Activated CD8-positive, alpha-beta memory T cell treated with anti-CD3 and anti-CD28 coated beads, Interleukin-2, amount 10 ng/mL, durations not matched to agents 7 days and 5 days (primary cell): Measurements from ENCODE around the gene C11orf87. TPM values are rescaled to one million over a fixed set of nuclear protein-coding genes. Genes with fewer than 3 reads are reported as not detected.

Experiments
- ATAC-seq: fragments of 150-1000 bp; cut with Tn5 transposase; one replicate; pipeline ENCODE4 v1.10.0; 2021; ENCODE audit warnings: moderate library complexity
- CTCF ChIA-PET: fragments of 350-600 bp; sonication (Branson Sonifier 250); formaldehyde crosslinking; loops from one replicate; lab custom pipeline; 2021; ENCODE audit warnings: antibody characterized with exemption; lab: Charles Lee
- DNase-seq: peaks from one replicate; pipeline ENCODE4 v3.0.0-alpha.2; 2020
- H3K27ac Mint-ChIP-seq: one replicate; pipeline ENCODE4 v1.8.0; 2021; ENCODE audit warnings: mild to moderate bottlenecking, mixed read lengths
- H3K27me3 Mint-ChIP-seq: one replicate; pipeline ENCODE4 v1.8.0; 2021; ENCODE audit warnings: mixed read lengths
- H3K36me3 Mint-ChIP-seq: one replicate; pipeline ENCODE4 v1.8.0; 2021; ENCODE audit warnings: mild to moderate bottlenecking, mixed read lengths
- H3K4me1 Mint-ChIP-seq: one replicate; pipeline ENCODE4 v1.8.0; 2021; ENCODE audit warnings: mixed read lengths
- H3K4me3 Mint-ChIP-seq: one replicate; pipeline ENCODE4 v1.8.0; 2021; ENCODE audit warnings: mild to moderate bottlenecking, moderate library complexity, mixed read lengths
- H3K9me3 Mint-ChIP-seq: one replicate; pipeline ENCODE4 v1.8.0; 2022; ENCODE audit warnings: low read depth, mixed read lengths
- total RNA-seq, 2 experiments: library from RNA; stranded (reverse); gene quantifications; one replicate each; pipeline ENCODE4 v1.2.3, GENCODE V29; 2021

The C11orf87 gene
- total RNA-seq, 2 experiments from 2014 or later = not detected

DNA sequence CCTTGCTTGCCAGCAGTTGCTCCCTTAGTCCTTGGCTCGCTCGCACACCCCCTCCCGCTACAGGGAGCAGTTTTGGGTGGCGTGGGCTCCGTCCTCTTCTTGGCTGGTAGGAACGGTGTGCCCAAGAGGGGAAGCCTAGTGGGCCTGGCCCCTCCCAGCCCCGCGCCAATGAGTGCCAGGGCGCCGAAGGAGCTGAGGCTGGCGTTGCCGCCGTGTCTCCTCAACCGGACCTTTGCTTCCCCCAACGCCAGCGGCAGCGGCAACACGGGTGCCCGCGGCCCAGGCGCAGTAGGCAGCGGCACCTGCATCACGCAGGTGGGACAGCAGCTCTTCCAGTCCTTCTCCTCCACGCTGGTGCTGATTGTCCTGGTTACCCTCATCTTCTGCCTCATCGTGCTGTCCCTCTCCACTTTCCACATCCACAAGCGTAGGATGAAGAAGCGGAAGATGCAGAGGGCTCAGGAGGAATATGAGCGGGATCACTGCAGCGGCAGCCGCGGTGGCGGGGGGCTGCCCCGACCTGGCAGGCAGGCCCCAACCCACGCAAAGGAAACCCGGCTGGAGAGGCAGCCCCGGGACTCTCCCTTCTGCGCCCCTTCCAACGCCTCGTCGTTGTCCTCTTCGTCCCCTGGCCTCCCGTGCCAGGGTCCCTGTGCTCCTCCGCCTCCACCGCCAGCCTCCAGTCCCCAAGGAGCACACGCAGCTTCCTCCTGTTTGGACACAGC lies 1.6 kb downstream of the C11orf87 start:
- H3K9me3 Mint-ChIP-seq = no peaks in the 10 kb centered on the region
- no peaks in the 10 kb centered on the region for H3K4me1 Mint-ChIP-seq
- ATAC-seq (no peak), DNase-seq (no peak)
- H3K4me3 Mint-ChIP-seq = no peak overlapping the region
- CTCF ChIA-PET = no interaction called here
- no peak overlapping the region for H3K27ac Mint-ChIP-seq
- H3K36me3 Mint-ChIP-seq = no peaks in the 10 kb centered on the region
- H3K27me3 Mint-ChIP-seq = peaks cover 26% of the 10 kb centered on the region

DNA sequence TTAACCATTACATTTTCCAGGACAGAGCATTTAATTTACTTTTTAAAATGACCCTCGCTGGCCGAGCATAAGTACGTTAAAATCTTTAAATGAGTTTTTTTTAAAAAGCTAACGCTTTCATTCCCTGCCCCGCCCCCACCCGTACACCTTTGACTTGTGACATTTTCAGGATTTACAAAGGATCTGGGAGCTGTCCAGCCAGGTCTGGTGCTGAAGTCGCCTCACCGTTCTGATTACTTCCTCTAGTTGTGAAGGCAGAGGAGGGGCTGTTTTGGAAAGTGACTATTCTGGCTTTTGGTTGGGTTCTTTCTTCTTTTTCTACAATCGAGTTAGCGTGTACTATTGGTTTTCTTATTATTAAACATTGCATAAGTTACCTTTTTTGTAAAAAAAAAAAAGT lies 2.9 kb downstream of the C11orf87 start:
- Mint-ChIP-seq H3K9me3 (no peaks in the 10 kb centered on the region), H3K27ac (no peak overlapping the region), H3K4me3 (no peak overlapping the region), H3K4me1 (no peaks in the 10 kb centered on the region), H3K36me3 (no peaks in the 10 kb centered on the region), H3K27me3 (peaks cover 26% of the 10 kb centered on the region)
- CTCF ChIA-PET = no interaction called here
- no peak for DNase-seq
- ATAC-seq = no peak

DNA sequence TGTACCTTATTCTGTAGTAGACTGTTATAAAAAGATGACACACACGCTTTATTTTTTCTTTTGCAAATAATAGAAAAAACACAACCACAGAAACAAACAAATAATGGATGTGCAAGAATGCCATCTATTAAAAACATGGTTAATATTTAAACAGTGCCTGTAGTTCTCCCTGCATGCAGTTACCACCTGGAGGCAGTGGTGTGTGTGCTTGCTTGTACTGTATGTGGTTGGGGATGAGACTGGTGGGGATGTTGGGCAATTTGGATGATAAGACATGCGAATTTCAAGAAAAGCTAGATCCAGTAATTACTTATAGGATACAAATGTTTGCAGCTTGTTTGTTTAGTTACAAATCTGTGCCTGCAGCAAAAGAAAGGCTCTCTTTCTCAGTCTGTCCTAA lies 3.6 kb downstream of the C11orf87 start:
- no peak for ATAC-seq
- Mint-ChIP-seq H3K27me3 (peaks cover 26% of the 10 kb centered on the region), H3K27ac (no peak overlapping the region), H3K36me3 (no peaks in the 10 kb centered on the region), H3K9me3 (no peaks in the 10 kb centered on the region), H3K4me3 (no peak overlapping the region), H3K4me1 (no peaks in the 10 kb centered on the region)
- no peak for DNase-seq
- CTCF ChIA-PET = no interaction called here

DNA sequence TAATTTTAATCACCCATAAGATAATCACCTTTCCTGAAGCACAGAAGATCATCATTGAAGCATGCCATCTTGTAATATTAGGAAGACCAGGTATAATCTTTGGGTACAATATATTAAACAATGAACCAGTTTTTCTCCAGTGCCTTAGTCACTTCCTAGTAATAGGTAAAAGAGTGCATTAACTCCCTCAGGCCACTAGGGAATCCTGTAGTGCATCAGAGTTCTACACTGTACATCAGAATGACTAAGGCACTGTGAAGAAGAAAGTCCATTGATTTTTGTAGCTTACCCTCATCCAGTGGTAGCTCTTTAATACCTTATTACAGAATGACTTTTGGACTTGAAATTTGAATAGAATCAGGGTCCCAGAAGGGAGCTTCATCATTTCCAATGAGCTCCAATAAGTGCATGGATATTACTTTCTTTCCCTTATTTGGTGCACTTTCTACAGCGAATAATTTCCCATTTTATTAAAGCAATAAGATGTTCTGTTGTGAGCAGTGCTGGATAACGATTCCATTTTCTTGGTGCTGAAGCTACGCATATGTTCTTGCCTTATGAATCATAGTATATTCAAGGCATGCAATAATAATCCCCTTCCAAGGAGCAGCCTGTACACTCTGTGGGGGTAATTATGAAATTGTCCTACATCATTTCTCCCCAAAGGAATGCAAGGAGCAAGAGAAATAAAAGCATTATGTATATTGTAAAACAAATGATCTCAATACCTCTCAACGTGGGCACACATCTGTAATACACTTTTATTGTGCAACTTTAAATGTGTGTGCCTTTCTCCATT lies 4.7 kb downstream of the C11orf87 start:
- Mint-ChIP-seq H3K27me3 (peaks cover 17% of the 10 kb centered on the region), H3K36me3 (no peaks in the 10 kb centered on the region), H3K4me3 (no peak overlapping the region), H3K9me3 (no peaks in the 10 kb centered on the region), H3K4me1 (no peaks in the 10 kb centered on the region), H3K27ac (no peak overlapping the region)
- CTCF ChIA-PET = no interaction called here
- DNase-seq (no peak), ATAC-seq (no peak)

DNA sequence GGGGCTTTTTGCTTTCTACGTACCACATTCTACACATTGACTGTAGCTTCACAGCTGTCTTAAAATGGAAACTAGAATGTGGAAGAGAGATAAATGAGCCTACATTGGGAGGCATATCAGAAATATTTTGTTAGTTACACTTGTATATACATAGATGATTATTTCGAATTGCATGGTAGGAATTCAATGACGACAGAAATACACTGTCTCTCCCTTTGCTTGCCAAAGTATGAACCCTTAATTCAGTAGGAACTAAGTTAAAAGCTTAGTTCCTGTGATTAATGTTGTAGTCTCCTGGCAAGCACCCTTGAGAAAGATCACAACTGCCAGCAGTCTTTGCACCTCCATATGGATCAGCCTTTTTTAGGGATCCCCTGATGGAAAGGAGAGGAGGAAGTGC lies 10.1 kb downstream of the C11orf87 start:
- CTCF ChIA-PET = no interaction called here
- no peaks in the 10 kb centered on the region for H3K4me1 Mint-ChIP-seq
- ATAC-seq = no peak
- no peak overlapping the region for H3K27ac Mint-ChIP-seq
- H3K36me3 Mint-ChIP-seq = no peaks in the 10 kb centered on the region
- no peaks in the 10 kb centered on the region for H3K27me3 Mint-ChIP-seq
- no peaks in the 10 kb centered on the region for H3K9me3 Mint-ChIP-seq
- H3K4me3 Mint-ChIP-seq = no peak overlapping the region
- no peak for DNase-seq

DNA sequence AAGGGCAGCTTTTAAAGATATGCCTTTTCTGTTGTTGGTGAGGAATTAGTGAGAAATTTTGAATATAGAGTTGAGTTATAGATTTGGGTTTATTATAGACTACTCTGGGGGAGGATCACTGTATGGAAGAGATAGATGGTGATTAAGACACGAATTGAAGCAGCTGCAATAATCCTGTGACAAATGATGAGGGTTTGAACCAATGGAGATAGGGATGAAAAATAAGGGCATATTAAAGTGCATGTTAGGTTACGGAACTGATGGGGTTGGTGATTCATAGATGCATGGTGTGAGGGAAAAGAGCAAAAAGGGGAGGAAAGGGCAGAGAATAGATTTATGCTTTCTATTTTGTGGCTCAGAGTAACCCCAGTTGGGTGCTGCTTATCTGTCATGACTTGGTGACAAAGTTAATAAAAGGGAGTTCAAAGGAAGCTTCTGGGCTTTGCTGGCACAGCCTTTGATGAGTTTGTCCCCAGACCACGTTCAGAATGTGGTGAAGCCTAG lies 11.8 kb downstream of the C11orf87 start:
- ATAC-seq (no peak), DNase-seq (no peak)
- H3K36me3 Mint-ChIP-seq = no peaks in the 10 kb centered on the region
- CTCF ChIA-PET = no interaction called here
- no peaks in the 10 kb centered on the region for H3K9me3 Mint-ChIP-seq
- no peaks in the 10 kb centered on the region for H3K27me3 Mint-ChIP-seq
- H3K27ac Mint-ChIP-seq = no peak overlapping the region
- H3K4me3 Mint-ChIP-seq = no peak overlapping the region
- H3K4me1 Mint-ChIP-seq = no peaks in the 10 kb centered on the region

DNA sequence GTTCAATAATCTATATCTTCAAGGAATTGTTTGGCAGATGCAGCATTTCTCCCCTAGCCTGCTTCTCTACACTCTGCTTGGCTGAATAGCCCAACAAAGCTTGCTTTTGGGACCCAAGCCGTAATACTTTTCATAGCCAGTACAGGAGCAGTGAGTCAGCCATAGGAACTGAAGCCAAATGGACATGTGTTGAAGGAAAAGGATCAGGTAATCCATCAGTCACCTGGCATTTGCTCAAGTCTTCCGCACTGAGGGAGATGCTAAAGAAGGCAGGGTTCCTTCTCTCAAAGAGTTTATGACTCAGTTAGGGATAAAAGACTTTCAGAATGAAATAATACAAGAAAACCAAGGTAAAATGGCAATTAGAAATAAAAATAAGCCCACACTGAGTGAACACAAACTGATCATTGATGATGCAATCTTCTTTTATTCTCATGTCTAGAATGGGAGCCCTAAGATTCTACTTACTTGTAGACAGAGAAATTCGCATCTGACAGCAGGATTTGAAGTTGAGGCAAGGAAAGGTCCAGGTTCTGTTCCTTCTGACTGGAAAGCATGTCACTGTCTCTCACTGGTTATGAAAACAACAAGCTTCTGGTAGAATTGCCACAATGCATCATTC lies 13.2 kb downstream of the C11orf87 start:
- CTCF ChIA-PET = no interaction called here
- no peaks in the 10 kb centered on the region for H3K9me3 Mint-ChIP-seq
- DNase-seq (no peak), ATAC-seq (no peak)
- H3K4me3 Mint-ChIP-seq = no peak overlapping the region
- no peaks in the 10 kb centered on the region for H3K4me1 Mint-ChIP-seq
- H3K36me3 Mint-ChIP-seq = no peaks in the 10 kb centered on the region
- no peak overlapping the region for H3K27ac Mint-ChIP-seq
- H3K27me3 Mint-ChIP-seq = no peaks in the 10 kb centered on the region

DNA sequence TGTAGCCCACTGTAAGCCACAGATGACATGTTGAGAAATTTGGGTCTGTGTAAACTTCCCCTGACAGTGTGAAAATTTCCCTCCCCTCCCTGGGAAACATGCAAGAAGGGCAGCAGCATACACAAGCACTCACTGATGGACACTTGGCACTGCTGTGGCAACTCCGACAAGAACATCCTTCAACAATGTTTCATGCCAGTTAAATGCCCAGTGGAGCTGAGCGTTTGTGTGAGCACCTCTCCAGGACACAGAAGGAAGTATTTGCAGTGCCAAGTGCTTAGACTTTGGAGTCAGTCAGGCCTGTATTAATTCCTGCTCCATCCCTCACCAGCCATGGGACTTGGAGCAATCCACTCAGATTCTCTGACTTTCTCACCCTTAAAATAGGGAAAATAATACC lies 17.7 kb downstream of the C11orf87 start:
- DNase-seq (no peak), ATAC-seq (no peak)
- Mint-ChIP-seq H3K27me3 (no peaks in the 10 kb centered on the region), H3K36me3 (no peaks in the 10 kb centered on the region), H3K27ac (no peak overlapping the region), H3K9me3 (peaks cover 3% of the 10 kb centered on the region), H3K4me1 (no peaks in the 10 kb centered on the region), H3K4me3 (no peak overlapping the region)
- CTCF ChIA-PET = no interaction called here

DNA sequence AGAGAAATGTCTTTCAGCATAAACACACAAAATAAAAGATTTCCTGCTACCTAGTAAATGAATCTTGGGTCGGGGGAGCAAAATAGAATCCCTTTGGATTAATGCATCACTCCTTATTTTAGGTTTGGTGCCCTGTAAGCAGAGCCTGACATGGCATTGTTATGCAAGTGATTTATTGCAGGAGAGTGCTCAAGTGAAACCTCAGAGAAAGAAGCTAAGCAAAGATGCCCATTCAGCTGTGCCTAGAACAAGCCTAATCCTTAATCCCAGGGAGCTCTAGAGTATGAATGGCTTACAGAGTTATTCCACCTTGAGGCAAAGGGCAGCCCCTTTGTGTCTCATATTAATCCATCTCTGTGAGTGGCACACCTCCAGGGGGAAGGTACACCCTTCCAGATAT lies 21.1 kb downstream of the C11orf87 start:
- no peaks in the 10 kb centered on the region for H3K36me3 Mint-ChIP-seq
- no peak for ATAC-seq
- no peaks in the 10 kb centered on the region for H3K27me3 Mint-ChIP-seq

DNA sequence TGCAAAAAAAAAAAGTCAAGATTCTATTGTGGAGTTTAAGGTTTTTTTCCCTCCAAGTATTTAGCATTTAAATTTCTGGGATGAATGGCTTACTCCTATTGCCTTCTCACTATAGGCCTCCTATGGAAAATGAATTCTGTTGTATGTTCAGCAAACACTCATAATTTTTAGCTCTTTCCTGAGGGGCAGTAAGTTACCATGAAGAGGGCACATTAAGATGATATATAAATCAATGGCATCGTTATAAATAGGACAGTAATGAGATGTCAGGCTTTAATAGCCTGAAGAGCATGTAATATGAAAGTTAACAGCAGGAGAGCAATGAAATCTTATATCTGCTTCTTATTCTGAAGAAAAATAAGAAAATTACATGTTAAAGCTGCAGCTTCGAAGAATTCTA lies 32.9 kb downstream of the C11orf87 start:
- H3K4me1 Mint-ChIP-seq = no peaks in the 10 kb centered on the region
- no peaks in the 10 kb centered on the region for H3K27me3 Mint-ChIP-seq
- H3K27ac Mint-ChIP-seq = no peak overlapping the region
- ATAC-seq (no peak), DNase-seq (no peak)
- no peaks in the 10 kb centered on the region for H3K36me3 Mint-ChIP-seq
- peaks cover 8% of the 10 kb centered on the region for H3K9me3 Mint-ChIP-seq
- CTCF ChIA-PET = no interaction called here
- no peak overlapping the region for H3K4me3 Mint-ChIP-seq

More for the DNA sequence above, 21.1 kb downstream of the C11orf87 start:
- no peak for DNase-seq
- Mint-ChIP-seq H3K4me1 (no peaks in the 10 kb centered on the region), H3K27ac (no peak overlapping the region), H3K4me3 (no peak overlapping the region), H3K9me3 (peaks cover 3% of the 10 kb centered on the region)
- CTCF ChIA-PET = no interaction called here
